Activated CD8-positive, alpha-beta memory T cell treated with anti-CD3 and anti-CD28 coated beads for 4 hours (primary cell): Measurements from ENCODE around the gene PODXL2.
"Not testable (repeated sequence)": the region's sequence is repeated elsewhere in the genome, so short reads cannot be mapped to it uniquely, and the experiment has no call there.

Experiments used
- DNase-seq, 2 donors: peaks; one replicate each; pipeline ENCODE4 v3.0.0-alpha.2; 2020; ENCODE audit warnings: low read depth in 2 of 2

The PODXL2 gene

DNA sequence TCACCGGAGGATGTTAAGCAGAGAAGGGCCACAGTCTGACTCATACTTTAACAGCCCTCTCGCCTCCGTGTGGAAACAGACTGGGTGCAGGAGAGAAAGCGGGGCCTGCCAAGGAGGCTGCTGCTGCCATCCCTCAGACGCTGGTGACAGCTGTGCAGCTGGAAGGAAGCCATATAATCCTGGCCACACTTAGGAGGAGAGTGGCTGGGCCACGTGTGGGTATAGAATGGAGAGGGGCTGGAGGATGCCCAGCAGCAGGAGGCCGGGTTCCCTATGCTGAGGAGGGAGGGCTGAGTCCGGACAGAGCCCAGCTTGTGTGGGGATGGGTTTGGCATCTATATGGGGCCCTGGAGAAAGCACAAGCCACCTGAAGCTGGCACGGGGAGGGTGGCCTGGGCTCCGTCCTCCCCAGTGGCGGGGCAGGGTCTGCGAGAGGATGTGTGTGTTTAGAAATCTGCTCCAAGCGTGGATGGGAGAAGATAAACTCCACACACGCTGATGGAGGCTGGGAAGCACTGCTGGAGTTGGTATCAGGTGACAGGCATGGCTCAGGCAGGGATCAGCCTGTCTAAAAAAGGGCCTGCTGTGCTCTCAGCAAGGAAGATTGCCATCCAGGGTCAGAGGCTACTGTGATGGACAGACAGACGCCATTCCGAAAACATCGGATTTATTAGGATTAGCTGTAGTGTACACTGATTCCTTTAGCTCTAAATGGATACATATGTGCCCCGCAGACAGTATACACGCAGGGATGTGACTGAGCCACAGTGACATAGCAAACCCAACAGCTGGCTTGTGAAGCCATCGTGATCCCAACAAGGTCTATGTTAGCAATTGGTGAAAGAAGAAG, 59.7 kb downstream of the PODXL2 start:
- DNase-seq: no peak

DNA sequence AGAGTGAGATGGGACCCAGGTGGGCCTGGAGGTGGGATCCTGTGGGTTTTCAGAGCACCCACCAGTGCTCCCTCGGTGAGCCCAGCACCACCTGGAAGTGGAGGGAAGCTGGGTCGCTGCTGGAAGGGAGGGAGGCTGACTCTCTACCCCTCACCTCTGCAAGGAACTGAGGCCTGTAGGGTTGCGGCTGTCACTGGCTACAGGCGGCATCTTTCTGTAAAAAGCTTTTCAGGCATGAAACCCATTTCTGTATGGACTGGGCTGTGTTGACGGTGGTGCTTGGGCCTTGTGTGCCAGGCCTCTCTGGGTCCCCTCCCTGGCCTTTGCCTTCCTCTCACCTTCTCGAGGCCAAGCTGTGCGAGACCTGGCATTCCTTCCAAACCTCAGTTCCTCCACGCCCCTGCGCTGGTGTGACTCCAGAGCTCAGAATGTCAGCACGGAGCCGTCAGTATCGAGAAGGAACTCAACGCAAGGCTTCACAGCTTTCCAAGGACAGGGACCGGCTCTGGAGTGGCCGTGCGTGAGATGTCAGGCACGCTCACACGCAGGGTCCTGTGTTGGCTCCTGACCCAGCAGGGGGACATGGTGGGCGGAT, 60.4 kb downstream of the PODXL2 start:
- no peak for DNase-seq

DNA sequence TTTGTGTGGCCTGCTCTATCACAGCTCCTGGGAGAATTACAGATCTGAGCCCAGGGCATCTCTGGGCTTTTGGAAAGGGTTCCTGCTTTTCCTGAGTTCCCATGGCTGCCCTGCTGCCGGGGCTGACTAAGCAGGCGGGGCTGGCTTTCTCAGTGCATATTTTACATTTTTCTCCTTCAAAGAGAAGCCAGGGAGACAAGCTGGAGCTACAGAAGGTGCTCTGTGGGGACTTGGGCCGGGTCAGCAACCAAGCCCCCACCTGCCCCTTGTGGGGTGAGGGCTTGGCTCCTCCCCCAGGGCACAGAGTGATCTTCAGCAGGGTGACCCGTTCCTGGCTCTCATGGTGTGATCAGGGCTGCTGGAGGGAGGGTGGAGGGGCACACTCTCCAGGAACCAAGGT, 61.1 kb downstream of the PODXL2 start:
- no peak for DNase-seq

DNA sequence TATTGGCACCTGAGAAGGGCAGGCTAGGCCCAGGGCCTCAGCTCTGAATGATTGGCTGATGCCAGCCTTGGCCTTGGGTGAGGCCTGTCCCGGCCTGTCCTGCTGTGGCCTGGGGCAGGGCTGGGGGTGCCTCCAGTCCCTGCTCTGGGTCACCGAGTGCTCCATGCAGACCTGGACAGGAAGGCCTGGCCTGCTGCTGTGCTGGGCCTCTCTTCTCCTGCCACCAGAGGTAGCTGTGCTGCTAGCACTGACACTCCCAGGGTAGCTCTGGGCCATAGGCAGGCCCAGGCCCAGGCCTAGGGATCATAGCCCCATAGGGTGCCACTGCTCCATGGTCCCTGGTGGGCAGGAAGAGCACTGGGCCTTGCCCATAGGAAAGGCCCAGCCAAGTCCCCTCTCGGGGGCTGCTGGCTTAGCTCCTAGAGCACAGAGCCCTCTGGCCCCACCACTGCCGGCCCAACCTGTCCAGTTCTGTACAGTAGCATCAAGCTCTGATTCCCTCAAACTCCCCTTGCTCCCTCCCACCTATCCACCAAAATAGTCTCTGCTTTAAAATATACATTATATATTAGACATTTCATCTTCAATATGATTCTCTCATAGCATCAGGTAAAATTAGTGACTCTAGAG, 62.0 kb downstream of the PODXL2 start:
- no peak for DNase-seq

DNA sequence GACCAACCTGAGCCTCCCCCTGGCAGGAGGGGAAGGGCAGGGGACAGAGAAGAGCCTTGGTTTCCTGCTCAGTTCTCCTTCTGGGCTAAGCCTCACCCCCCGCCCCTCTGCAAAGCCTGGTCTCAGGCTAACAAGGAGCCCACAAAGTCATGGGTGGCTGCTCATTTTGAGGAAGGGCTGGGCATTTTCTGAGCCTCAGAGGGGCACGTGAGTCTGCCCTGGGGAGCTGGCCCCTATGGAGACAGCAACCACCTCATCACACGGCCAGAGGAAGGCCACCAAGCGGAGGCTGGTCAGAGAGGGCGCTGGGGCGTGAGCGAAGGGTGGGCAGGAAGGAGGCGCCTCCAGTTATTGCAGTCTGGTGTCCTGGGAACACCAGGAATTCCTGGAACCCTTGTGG, 62.5 kb downstream of the PODXL2 start:
- DNase-seq: no peak

DNA sequence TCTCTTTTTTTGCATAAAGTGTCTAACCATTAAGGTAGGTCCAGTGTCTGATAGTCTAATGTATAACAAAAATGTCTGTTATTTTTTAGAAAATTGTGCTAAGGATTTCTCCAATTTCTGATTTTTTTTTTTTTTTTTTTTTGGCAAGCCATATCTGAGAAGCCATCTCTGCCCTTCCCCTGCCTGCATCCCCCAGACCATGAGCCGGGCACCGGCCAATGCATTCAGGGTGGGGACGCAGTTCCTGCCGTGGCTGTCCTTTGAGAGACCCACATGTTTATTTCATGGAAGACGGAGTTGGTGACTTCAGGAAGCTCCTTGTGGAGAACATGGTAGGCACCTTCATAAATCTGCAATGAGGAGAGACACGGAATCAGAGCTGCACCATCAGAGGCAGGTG, 63.0 kb downstream of the PODXL2 start:
- no peak for DNase-seq

DNA sequence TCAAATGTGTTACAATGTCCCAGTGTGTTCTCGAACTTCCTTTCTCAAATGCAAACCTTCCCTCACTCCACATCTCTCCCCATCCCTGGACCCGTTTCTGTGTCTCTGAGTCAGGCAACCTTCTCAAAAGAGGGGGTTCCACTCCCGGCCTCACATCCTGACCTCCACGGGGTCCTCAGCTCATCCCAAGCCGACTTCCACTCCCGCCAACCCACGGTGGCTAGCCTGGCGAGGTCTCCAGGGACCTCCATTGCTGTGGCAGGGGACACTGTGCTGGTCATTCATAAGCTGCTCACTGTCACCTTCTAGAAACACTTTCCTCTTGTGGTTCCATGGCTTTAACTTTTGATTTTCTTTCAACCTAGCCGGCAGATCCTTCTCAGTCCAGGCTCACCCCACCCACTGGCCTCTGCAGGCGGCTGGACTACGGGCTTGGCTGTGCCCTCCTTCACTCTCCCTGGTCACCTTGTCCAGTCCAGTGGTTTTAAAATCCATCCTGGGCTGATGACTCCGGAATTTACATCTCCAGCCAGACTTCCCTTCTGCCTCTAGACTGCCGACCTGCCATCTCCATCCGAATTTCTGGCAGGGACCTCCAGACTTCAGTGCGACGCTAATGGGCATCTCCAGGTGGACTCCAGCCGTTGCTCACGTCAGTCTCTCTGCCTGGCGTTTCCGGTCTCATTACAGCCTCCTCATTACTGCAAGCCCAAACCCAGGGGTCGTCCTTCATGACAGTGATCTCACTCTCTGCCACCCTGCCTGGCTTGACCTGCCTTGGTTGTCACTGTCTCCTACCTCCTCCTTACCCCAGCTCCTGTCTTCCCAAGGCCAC, 63.7 kb downstream of the PODXL2 start:
- no peak for DNase-seq

DNA sequence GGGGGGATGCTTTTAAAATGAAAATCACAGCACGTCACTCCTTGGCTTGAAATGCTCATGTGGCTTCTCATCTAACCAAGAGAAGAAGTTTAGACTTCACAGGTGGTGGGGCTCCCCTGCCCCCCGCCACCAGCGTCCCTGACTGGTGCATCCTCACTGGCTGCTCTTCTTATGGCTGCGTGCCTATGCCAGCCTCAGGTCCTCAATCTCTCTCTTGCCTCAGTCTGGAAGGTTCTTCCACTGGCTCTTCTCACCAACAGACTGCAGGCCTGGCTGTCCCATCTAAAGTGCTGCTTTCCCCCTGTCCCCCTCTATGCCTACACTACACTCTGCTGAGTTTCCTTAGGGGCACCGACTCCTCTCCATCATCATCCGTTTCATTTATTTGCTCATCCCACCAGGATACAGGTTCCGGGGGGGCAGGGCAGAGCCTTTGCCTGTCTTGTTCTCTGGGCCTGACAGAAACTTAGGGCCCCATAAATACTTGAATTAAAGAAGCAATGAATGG, 64.4 kb downstream of the PODXL2 start:
- DNase-seq: no peak

DNA sequence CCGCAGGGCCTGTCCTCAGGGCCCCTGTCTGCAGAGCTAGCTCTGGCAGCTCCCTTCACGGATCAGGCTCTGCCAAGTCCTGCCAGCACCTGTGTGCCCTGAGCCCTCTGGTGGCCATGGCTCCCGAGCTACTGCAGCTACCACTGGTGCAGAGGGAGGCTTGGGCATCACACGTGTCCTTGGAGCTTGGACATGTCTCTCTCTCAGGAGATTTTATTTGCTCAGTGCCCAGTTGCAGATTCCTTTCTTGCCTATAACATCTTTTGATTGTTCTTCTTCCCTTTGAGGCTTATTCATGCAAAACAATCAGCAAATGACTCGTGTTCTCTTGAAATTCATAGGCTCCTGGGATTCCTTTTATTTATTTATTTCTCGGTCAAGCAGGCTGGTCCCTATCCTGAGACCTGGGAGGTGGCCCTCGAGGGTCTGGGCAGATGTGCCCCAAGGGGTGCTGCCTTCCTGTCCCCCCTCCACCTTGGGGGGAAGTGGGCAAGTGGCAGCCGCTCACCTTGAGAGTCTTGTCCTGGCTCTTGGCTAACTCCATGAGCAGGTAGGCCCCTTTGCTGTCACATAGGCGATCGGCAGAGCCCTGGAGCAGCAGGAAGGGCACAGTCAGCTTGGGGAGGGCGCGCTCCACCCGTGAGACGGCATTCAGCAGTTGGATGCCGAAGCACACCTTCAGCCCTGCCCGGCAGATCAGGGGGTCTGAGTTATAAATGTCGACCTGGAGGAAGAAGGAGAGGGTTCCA, 65.7 kb downstream of the PODXL2 start:
- DNase-seq: no peak

DNA sequence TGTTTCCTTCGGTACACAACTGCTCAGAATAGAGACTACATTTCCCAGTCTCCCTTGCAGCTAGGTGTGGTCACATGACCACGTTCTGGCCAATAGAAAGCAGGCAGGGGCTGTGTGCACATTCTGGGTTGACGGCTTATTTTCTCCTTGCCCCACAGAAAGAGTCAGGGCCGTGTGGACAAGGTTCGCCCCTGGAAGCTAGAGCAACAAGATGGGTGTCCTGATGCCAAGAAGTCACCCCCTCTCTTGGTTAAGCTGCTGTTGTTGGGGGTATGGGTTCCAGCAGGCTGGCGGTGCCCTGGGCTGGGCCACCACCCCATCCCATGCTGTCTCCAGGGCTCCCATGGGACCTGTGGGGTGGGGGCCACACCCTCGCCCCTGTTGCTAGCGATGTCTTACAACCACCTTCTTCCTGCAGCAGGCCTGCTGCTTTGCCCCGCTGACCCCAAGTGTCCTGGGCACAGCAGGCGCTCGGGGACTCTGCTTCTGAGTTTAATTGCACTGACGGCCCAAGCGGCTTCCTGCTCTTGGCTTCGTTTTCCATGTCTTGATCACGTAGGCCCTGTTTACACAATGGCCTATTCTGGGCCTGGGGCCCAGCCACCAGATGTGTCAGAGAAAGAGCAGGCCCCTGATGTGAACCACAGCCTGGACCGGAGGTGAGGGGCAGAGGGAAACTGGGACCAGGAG, 68.7 kb downstream of the PODXL2 start:
- DNase-seq: no peak

DNA sequence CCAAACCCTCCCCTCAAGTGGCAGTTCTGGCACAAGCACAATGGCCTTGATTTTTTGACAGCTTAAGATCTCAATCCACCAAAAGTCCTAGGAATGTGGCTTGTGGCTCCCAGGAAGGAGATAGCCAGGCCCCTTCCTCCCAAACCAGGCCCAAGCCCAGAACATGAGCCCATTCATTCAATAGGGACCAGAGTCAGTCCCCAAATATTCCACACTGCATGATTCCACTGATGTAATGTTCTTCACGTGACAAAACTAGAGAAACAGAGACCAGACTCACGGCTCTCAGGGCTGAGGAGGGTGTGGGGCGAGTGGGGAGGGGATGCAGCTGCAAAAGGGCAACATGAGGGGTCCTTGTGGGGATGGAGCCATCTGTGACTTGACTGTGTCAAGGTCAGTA, 69.3 kb downstream of the PODXL2 start:
- no peak for DNase-seq

DNA sequence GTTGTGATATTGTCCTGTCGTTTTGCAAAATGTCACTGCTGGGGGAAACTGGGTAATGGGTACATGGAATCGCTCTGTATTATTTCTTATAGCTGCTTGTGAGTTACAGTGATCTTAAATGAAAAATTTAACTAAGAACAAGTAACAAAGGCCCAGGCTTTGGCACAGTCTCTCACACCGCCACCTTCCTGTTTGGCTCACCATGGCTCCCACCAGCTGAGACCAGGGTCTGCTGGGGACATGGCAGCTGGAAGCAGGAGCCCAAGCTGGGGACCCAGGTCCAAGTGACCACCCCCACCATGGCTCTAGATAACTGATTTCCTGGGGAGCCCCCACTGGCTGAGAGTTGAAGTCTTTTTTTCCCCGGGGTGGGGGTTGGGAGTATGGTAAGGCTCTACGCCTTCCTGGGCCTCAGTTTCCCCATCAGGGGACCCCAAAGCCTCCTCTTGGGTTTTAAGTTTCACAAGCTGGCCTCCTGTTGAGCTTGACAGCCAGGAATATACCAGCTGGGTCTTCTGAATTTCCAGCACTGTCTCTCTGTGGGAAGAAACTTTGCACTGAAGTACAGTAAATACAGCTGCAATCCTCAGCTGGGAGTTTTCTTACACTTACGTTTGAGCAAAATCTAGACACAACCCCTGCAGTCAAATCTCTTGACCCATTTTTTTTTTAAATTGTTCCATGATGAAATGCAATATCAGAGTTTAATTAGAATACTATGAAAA, 69.9 kb downstream of the PODXL2 start:
- DNase-seq: no peak

DNA sequence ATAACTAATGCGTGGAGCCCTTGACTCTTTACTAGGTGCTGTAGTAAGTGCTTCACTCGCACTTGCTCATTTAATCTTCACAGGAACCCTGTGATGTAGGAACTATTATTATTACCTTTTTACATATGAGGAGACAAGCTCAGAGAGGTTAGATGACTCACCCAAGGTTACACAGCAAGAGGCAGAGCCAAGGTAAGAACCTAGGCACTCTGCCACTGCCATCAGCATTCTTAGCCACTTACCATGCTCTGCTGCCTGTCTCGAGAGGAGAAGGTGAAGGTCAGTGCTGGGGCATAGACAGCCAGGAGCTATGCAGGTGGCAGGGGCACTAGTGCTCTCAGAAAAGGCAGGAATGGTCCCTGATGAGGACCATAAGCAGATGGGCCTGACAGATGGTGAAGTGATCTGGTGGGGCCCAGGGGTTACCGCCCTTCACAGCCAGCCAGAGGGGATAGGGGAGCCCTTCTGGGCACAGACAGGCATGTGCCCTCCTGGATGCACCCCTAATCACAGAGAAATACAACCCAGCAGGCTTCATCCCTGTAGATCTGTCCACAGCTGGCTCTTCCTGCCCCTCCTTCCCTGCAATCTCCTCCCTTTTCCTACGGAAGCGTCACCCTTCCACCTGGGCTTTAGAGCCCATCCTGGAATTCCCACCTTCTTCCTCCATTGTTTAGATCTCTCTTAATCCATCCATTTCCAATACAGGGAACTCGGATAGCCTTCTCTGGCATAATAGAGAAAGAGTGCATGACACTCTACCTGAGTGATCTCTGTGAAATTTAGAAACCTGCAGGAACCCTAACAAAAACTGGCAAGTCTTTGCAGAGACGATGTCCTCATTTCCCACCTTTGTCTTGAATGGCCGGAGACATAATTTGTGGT, 70.7 kb downstream of the PODXL2 start:
- DNase-seq: no peak

DNA sequence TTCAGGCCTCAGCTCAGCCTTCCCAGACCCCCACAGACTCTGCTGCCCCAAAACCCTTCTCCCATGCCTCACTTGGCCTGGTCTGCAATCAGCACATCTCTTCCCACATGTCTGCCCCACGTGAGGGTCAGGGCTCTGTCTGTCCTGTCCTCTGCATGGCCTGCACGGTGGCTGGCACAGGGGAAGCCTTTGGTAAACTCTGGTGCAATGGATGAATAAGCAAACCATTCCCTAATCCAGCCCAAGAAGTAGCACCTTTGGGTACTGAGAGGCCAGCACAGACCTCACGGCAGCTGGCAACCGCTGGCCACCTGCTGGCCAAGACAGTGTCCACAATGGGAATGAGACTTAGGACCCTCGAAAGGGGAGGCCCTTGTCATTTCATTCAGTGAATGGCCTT, 71.4 kb downstream of the PODXL2 start:
- DNase-seq: no peak

DNA sequence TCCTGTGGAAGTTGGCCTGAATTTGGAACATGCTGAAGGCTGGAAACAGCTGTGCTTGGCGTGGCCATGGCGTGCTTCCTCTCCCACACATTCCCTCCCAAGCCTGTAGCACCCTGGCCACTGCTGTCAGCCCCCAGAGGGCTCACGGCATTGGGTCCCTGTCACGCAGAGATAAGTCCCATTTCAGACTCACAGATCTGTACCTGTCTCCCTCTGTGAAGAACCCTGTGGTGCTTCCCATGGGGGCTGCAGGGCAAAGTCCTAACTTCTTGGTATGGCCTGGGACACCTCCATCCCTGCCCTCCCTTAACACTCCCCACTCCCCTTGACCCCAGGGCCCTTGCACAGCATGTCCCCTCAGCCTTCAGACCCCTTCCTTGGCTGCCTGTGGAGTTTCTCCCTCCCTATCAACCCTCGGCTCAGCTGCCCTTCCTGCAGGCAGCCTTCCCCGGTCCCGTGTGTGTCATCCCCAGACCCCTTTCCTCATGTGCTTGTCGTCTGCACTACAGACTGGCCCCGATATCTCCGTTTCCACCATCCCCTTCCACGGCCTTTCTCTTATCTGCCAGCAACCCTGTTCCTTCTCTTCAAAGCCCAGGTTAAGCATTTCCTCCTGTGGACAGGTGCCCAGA, 72.4 kb downstream of the PODXL2 start:
- no peak for DNase-seq

DNA sequence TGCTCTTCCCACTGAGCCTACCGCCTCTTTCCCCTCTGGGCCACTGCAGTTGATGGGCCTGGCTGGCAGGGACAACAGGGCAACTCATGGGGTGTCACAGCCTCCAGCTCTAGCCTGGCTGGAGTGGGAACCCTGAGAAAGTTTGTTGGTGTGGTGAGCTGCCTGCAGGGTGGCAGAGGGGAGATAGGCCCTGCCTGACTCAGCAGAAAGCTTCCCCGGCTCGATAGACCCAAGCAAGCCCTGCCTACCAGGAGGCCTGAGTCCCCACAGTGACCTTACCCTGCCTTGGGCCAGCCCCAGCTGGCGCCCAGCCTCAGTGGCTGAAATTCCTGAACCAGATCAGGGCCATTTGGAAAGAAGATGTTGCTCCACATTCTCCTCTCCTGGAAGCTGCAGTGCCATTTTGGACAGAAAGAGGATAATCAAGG, 73.2 kb downstream of the PODXL2 start:
- DNase-seq: no peak

DNA sequence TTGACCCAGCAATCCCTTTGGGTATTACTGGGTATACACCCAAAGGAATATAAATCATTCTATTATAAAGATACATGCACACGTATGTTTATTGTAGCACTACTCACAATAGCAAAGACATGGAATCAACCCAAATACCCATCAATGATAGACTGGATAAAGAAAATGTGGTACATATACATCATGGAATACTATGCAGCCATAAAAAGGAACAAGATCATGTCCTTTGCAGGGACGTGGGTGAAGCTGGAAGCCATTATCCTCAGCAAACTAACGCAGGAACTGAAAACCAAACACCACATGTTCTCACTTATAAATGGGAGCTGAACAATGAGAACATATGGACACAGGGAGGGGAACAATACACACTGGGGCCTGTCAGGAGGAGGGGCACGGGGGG, 75.9 kb downstream of the PODXL2 start:
- not testable (repeated sequence) for DNase-seq

DNA sequence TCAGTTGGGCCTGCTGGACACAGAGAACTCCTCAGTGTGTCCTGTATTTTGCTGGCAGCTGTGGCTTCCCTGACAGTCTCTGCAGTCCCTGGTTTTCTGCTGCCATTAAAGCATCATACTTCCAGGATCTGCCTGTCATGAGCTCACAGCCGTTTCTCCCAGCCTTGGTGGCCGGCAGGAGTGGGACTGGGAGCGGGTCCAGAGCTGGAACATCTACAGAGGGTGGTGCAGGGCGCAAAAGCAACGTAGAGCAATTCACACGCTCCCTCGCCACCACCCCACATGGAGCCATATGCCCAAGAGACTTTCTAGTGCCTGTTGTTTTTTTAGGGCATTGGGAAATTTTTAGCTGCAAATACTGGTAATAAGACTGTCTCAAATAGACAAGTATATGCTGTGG, 77.3 kb downstream of the PODXL2 start:
- DNase-seq: no peak
